ENCODE measurements around the gene THBD. TPM values are rescaled to one million over a fixed set of nuclear protein-coding genes. Genes with fewer than 3 reads are reported as not detected.

Gene THBD
- polyA plus RNA-seq, 1 experiment = 0.04 TPM

GRCh38 chr20:23019403-23019802 lies 30.1 kb downstream of the THBD start:
- no peaks in the 10 kb centered on the region for H3K36me3 ChIP-seq (ENCODE audit: control insufficient read depth, insufficient read depth, low read length)
- CTCF ChIA-PET = no interaction called here
- no peak for TF ChIP-seq CTCF (IDR thresholded peaks at IDR 0.05; ENCODE audit: insufficient read depth, low read depth, low read length)
- no peak for DNase-seq (ENCODE audit: low read depth)
- no peak overlapping the region for H3K4me3 ChIP-seq (ENCODE audit: low read depth, low read length)
- POLR2A ChIA-PET = no interaction called here
- H3K27me3 ChIP-seq (ENCODE audit: control insufficient read depth, insufficient read depth, low read length) = no peaks in the 10 kb centered on the region

- ChIA-PET CTCF (interaction anchor here (0.9 kb wide), 1 partner anchor 216 kb away, joined by 3 read pairs; no protein-coding TSS in a partner anchor), POLR2A (no interaction called here)
- no peak overlapping the region for H3K4me3 ChIP-seq (ENCODE audit: low read depth, low read length)
- DNase-seq (ENCODE audit: low read depth) = no peak
- H3K27me3 ChIP-seq (ENCODE audit: control insufficient read depth, insufficient read depth, low read length) = no peaks in the 10 kb centered on the region
- TF ChIP-seq CTCF (IDR thresholded peaks at IDR 0.05; ENCODE audit: insufficient read depth, low read depth, low read length) = no peak
- no peaks in the 10 kb centered on the region for H3K36me3 ChIP-seq (ENCODE audit: control insufficient read depth, insufficient read depth, low read length)
Observed at GRCh38 chr20:23018941-23019340, 30.5 kb downstream of the THBD start.

GRCh38 chr20:23018432-23018831 lies 31.0 kb downstream of the THBD start:
- no peak for TF ChIP-seq CTCF (IDR thresholded peaks at IDR 0.05; ENCODE audit: insufficient read depth, low read depth, low read length)
- H3K36me3 ChIP-seq (ENCODE audit: control insufficient read depth, insufficient read depth, low read length) = no peaks in the 10 kb centered on the region
- H3K27me3 ChIP-seq (ENCODE audit: control insufficient read depth, insufficient read depth, low read length) = no peaks in the 10 kb centered on the region
- no peak overlapping the region for H3K4me3 ChIP-seq (ENCODE audit: low read depth, low read length)
- DNase-seq (ENCODE audit: low read depth) = no peak
- ChIA-PET CTCF (interaction anchor here (0.9 kb wide), 1 partner anchor 217 kb away, joined by 3 read pairs; no protein-coding TSS in a partner anchor), POLR2A (no interaction called here)

GRCh38 chr20:23017516-23017915 lies 32.0 kb downstream of the THBD start:
- POLR2A ChIA-PET = no interaction called here
- Histone ChIP-seq H3K36me3 (ENCODE audit: control insufficient read depth, insufficient read depth, low read length) (no peaks in the 10 kb centered on the region), H3K4me3 (ENCODE audit: low read depth, low read length) (no peak overlapping the region), H3K27me3 (ENCODE audit: control insufficient read depth, insufficient read depth, low read length) (no peaks in the 10 kb centered on the region)
- TF ChIP-seq CTCF (IDR thresholded peaks at IDR 0.05; ENCODE audit: insufficient read depth, low read depth, low read length) = no peak
- CTCF ChIA-PET = no interaction called here
- no peak for DNase-seq (ENCODE audit: low read depth)

GRCh38 chr20:23013429-23013828 lies 36.0 kb downstream of the THBD start:
- no peak for TF ChIP-seq CTCF (IDR thresholded peaks at IDR 0.05; ENCODE audit: insufficient read depth, low read depth, low read length)
- no peak overlapping the region for H3K4me3 ChIP-seq (ENCODE audit: low read depth, low read length)
- POLR2A ChIA-PET = no interaction called here
- CTCF ChIA-PET = no interaction called here
- H3K27me3 ChIP-seq (ENCODE audit: control insufficient read depth, insufficient read depth, low read length) = no peaks in the 10 kb centered on the region
- no peak for DNase-seq (ENCODE audit: low read depth)
- H3K36me3 ChIP-seq (ENCODE audit: control insufficient read depth, insufficient read depth, low read length) = no peaks in the 10 kb centered on the region
